Lower leg skin (tissue), 4 donors: ENCODE measurements around the gene PRDM9. TPM values are rescaled to one million over a fixed set of nuclear protein-coding genes. Genes with fewer than 3 reads are reported as not detected.

Experiments
- DNase-seq, 2 donors: peaks; one replicate each; pipeline ENCODE4 v3.0.0-alpha.2; 2019; ENCODE audit warnings: low spot score in 2 of 2
- H3K4me3 ChIP-seq: fragments of 200-600 bp; sonication (generic); 2 replicates; pipeline ENCODE4 v1.5.1; 2017; ENCODE audit warnings: mild to moderate bottlenecking, low read depth; ENCODE audit not compliant: poor library complexity, severe bottlenecking
- CTCF ChIP-seq, 3 donors: fragments of 450-650 bp; IDR thresholded peaks; one replicate each; pipeline ENCODE4 v1.5.1; 2016; ENCODE audit warnings: antibody characterized with exemption in 3 of 3, mild to moderate bottlenecking in 3 of 3, moderate library complexity in 2 of 3
- POLR2A ChIP-seq, 2 donors: fragments of 450-650 bp; IDR thresholded peaks; one replicate each; pipeline ENCODE4 v1.6.1; 2016 to 2017; ENCODE audit warnings: antibody characterized with exemption in 2 of 2, mild to moderate bottlenecking in 1 of 2, moderate library complexity in 1 of 2
- WGBS, 2 donors: methylation state at CpG; one replicate each; pipeline ENCODE4 v1.1.5; 2018; 5-methylcytosine and 5-hydroxymethylcytosine counted together
- intact Hi-C: fragments of 100-400 bp; cut with DNase I; formaldehyde crosslinking; loops from one replicate; pipeline ENCODE4 v1.15.0; 2023; ENCODE audit warnings: low total_unique reads
- total RNA-seq, 4 donors: library from RNA; depleted of rRNA; stranded (reverse); fragments of >200 nt; gene quantifications; one replicate each; pipeline ENCODE4 v1.1.0, GENCODE V29; 2016

Gene PRDM9
- total RNA-seq, 4 donors from 2014 or later: not detected

- intact Hi-C loops: no loop called here
- DNase-seq: no peak
- no peak for TF ChIP-seq CTCF (IDR thresholded peaks at IDR 0.05)
- no peak for TF ChIP-seq POLR2A (IDR thresholded peaks at IDR 0.05)
- H3K4me3 ChIP-seq: no peak overlapping the region
Measured at GRCh38 chr5:23473915-23474314, 33.5 kb upstream of the PRDM9 start.

DNA sequence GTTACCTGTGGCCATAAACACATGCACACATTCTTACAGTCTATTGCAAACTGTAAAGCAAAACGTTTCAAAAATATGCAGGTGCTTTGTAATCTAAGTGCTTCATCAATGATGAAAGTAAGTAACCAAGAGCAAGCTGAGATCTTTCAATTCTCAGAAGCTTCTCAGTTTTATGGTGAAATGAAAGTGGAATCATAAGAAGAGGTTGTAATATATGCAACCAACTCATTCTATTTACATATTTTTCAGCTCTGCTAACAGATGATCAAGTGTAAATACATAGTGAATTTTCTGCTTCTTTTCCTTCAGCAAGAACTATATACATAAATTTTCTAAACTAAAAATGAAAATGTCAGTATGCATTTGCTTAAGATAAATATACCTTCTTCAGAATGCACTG, 33.1 kb upstream of the PRDM9 start:
- intact Hi-C loops: no loop called here
- no peak for TF ChIP-seq CTCF (IDR thresholded peaks at IDR 0.05)
- no peak for TF ChIP-seq POLR2A (IDR thresholded peaks at IDR 0.05)
- no peak overlapping the region for H3K4me3 ChIP-seq
- WGBS, 2 donors: 18 to 21% methylated on average over 1 of the region's 1 CpG
- DNase-seq: no peak

- no peak for DNase-seq
- WGBS, 2 donors: 72 to 94% methylated on average over 1 of the region's 1 CpG
- H3K4me3 ChIP-seq: no peak overlapping the region
- TF ChIP-seq POLR2A (IDR thresholded peaks at IDR 0.05): no peak
- TF ChIP-seq CTCF (IDR thresholded peaks at IDR 0.05): no peak
- intact Hi-C loops: no loop called here
Measured at GRCh38 chr5:23476580-23476979, 30.8 kb upstream of the PRDM9 start.

- DNase-seq: no peak
- WGBS, 2 donors: 68 to 79% methylated on average over 2 of the region's 2 CpGs
- TF ChIP-seq CTCF (IDR thresholded peaks at IDR 0.05) (no peak), POLR2A (IDR thresholded peaks at IDR 0.05) (no peak)
- H3K4me3 ChIP-seq: no peak overlapping the region
- intact Hi-C loops: no loop called here
Measured at GRCh38 chr5:23482642-23483041, 24.8 kb upstream of the PRDM9 start.

GRCh38 chr5:23483090-23483489, 24.3 kb upstream of the PRDM9 start:
- intact Hi-C loops: no loop called here
- DNase-seq: no peak
- WGBS, 2 donors: 85 to 92% methylated on average over 2 of the region's 2 CpGs

More at GRCh38 chr5:23483090-23483489, 24.3 kb upstream of the PRDM9 start:
- H3K4me3 ChIP-seq: no peak overlapping the region
- TF ChIP-seq POLR2A (IDR thresholded peaks at IDR 0.05) (no peak), CTCF (IDR thresholded peaks at IDR 0.05) (no peak)
